ENCODE results near the gene DNAJC7.

- TF ChIP-seq, protein P1, sequence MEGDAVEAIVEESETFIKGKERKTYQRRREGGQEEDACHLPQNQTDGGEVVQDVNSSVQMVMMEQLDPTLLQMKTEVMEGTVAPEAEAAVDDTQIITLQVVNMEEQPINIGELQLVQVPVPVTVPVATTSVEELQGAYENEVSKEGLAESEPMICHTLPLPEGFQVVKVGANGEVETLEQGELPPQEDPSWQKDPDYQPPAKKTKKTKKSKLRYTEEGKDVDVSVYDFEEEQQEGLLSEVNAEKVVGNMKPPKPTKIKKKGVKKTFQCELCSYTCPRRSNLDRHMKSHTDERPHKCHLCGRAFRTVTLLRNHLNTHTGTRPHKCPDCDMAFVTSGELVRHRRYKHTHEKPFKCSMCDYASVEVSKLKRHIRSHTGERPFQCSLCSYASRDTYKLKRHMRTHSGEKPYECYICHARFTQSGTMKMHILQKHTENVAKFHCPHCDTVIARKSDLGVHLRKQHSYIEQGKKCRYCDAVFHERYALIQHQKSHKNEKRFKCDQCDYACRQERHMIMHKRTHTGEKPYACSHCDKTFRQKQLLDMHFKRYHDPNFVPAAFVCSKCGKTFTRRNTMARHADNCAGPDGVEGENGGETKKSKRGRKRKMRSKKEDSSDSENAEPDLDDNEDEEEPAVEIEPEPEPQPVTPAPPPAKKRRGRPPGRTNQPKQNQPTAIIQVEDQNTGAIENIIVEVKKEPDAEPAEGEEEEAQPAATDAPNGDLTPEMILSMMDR (IDR thresholded peaks at IDR 0.05), result no peak
- no peak for TF ChIP-seq EP300 (IDR thresholded peaks at IDR 0.05)
- TF ChIP-seq POLR2A (IDR thresholded peaks at IDR 0.05), result no peak
- no peak for TF ChIP-seq POLR2AphosphoS5 (IDR thresholded peaks at IDR 0.05)
These were observed 88.5 kb downstream of the DNAJC7 start for GRCh38 chr17:41928693-41929251.
